ENCODE data around the gene DBNL. TPM values are rescaled to one million over a fixed set of nuclear protein-coding genes. Genes with fewer than 3 reads are reported as not detected.

Gene DBNL
- total and polyA plus RNA-seq, 4 donors: 26.1 to 60.2 (median 41.5) TPM

DNA sequence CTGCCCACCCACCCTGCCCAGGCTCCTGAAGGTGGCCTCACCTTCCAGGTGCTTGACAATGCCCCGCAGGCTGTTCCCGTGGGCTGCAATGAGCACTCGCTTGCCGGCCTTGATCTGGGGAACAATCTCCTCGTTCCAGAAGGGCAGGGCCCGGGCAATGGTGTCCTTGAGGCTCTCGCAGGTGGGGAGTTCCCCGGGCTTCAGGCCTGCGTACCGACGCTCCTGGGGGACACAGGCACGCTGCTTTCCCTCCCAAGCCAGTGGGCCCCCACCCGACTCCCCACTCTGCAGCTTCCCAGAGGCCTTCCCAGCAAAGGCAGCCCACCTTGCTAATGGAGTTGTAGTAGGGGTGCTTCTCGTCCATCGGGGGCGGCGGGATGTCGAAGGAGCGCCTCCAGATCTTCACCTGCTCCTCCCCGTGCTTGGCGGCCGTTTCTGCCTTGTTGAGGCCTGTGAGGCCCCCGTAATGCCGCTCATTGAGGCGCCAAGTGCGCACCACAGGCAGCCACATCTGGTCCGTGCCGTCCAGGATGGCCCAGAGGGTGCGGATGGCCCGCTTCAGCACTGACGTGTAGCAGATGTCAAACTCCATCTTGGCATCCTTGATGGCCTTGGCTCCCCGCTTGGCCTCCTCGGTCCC, 20.4 kb downstream of the DBNL start:
- H3K27ac ChIP-seq (ENCODE audit: low read depth in 1 of 2, low read length in 2 of 2): no peak overlapping the region
- H3K27me3 ChIP-seq (ENCODE audit: control insufficient read depth in 4 of 4, insufficient read depth in 4 of 4, low read length in 3 of 4): no peaks in the 10 kb centered on the region
- no peak for DNase-seq (ENCODE audit: low spot score)
- H3K36me3 ChIP-seq (ENCODE audit: control insufficient read depth in 4 of 4, insufficient read depth in 3 of 4, low read depth in 1 of 4, low read length in 3 of 4): peaks cover 0 to 16% (median 8%) of the 10 kb centered on the region in 4 donors
- WGBS: 45% methylated on average over 33 of the region's 33 CpGs
- no peaks in the 10 kb centered on the region for H3K9me3 ChIP-seq (ENCODE audit: control insufficient read depth in 4 of 4, low read length in 3 of 4)
- peaks cover 10 to 28% (median 20%) of the 10 kb centered on the region in 4 donors for H3K4me1 ChIP-seq (ENCODE audit: control insufficient read depth in 4 of 4, insufficient read depth in 4 of 4, low read length in 3 of 4)
- no peak overlapping the region for H3K4me3 ChIP-seq (ENCODE audit: low read depth in 1 of 3, low read length in 3 of 3)
- TF ChIP-seq RXRA (IDR thresholded peaks at IDR 0.05) (no peak), RAD21 (IDR thresholded peaks at IDR 0.05) (no peak), YY1 (IDR thresholded peaks at IDR 0.05) (no peak), HNF4G (IDR thresholded peaks at IDR 0.05) (no peak)
- TF ChIP-seq, protein P1, sequence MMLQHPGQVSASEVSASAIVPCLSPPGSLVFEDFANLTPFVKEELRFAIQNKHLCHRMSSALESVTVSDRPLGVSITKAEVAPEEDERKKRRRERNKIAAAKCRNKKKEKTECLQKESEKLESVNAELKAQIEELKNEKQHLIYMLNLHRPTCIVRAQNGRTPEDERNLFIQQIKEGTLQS (IDR thresholded peaks at IDR 0.05): no peak
- TF ChIP-seq, protein P2, sequence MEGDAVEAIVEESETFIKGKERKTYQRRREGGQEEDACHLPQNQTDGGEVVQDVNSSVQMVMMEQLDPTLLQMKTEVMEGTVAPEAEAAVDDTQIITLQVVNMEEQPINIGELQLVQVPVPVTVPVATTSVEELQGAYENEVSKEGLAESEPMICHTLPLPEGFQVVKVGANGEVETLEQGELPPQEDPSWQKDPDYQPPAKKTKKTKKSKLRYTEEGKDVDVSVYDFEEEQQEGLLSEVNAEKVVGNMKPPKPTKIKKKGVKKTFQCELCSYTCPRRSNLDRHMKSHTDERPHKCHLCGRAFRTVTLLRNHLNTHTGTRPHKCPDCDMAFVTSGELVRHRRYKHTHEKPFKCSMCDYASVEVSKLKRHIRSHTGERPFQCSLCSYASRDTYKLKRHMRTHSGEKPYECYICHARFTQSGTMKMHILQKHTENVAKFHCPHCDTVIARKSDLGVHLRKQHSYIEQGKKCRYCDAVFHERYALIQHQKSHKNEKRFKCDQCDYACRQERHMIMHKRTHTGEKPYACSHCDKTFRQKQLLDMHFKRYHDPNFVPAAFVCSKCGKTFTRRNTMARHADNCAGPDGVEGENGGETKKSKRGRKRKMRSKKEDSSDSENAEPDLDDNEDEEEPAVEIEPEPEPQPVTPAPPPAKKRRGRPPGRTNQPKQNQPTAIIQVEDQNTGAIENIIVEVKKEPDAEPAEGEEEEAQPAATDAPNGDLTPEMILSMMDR (IDR thresholded peaks at IDR 0.05; ENCODE audit: low read depth, low read length, missing input control): no peak
- TF ChIP-seq, protein P3, sequence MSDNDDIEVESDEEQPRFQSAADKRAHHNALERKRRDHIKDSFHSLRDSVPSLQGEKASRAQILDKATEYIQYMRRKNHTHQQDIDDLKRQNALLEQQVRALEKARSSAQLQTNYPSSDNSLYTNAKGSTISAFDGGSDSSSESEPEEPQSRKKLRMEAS (IDR thresholded peaks at IDR 0.05): no peak
- H3K9ac ChIP-seq (ENCODE audit: low read depth in 1 of 2, low read length in 2 of 2): no peak overlapping the region

- Histone ChIP-seq H3K9me3 (ENCODE audit: control insufficient read depth in 4 of 4, low read length in 3 of 4) (no peaks in the 10 kb centered on the region), H3K27ac (ENCODE audit: low read depth in 1 of 2, low read length in 2 of 2) (no peak within 1 kb of the TSS), H3K27me3 (ENCODE audit: control insufficient read depth in 4 of 4, insufficient read depth in 4 of 4, low read length in 3 of 4) (no peaks in the 10 kb centered on the region), H3K36me3 (ENCODE audit: control insufficient read depth in 4 of 4, insufficient read depth in 3 of 4, low read depth in 1 of 4, low read length in 3 of 4) (peaks cover 0 to 9% (median 2%) of the 10 kb centered on the region in 4 donors), H3K4me1 (ENCODE audit: control insufficient read depth in 4 of 4, insufficient read depth in 4 of 4, low read length in 3 of 4) (peaks cover 10 to 28% (median 20%) of the 10 kb centered on the region in 4 donors), H3K4me3 (ENCODE audit: low read depth in 1 of 3, low read length in 3 of 3) (no peak within 1 kb of the TSS), H3K9ac (ENCODE audit: low read depth in 1 of 2, low read length in 2 of 2) (no peak within 1 kb of the TSS)
- 38% methylated on average over 14 of the region's 14 CpGs for WGBS
- no peak for DNase-seq (ENCODE audit: low spot score)
- no peak for TF ChIP-seq REST (IDR thresholded peaks at IDR 0.05)
- no peak for TF ChIP-seq JUND (IDR thresholded peaks at IDR 0.05)
- no peak for TF ChIP-seq FOXA2 (IDR thresholded peaks at IDR 0.05)
- TF ChIP-seq GABPA (IDR thresholded peaks at IDR 0.05 in 1 of 2, conservative IDR thresholded peaks at IDR 0.05 in 1 of 2): no peak
- TF ChIP-seq NR2F2 (IDR thresholded peaks at IDR 0.05): no peak
- TF ChIP-seq HNF4G (IDR thresholded peaks at IDR 0.05): no peak
- TF ChIP-seq, protein P1 (IDR thresholded peaks at IDR 0.05): no peak
Measured at GRCh38 chr7:44065431-44066110, 21.1 kb downstream of the DBNL start, which contains the start of gene PGAM2. Gene PGAM2 (minus strand): TSS chr7:44065567. CDS start chr7:44065529, 38 bp downstream.

Measured in liver (tissue), 9 donors.